Ascending aorta (tissue), 2 donors: ENCODE data around the gene CLASP1. TPM values are rescaled to one million over a fixed set of nuclear protein-coding genes. Genes with fewer than 3 reads are reported as not detected.

Experiments used
- DNase-seq, 2 donors: peaks; one replicate each; pipeline ENCODE4 v3.0.0-alpha.2; 2019; ENCODE audit warnings: low spot score in 2 of 2
- H3K27ac ChIP-seq, 2 donors: fragments of 200-600 bp; sonication (generic); one replicate each; pipeline ENCODE4 v1.5.1; 2016 to 2017; ENCODE audit warnings: mild to moderate bottlenecking in 1 of 2
- H3K27me3 ChIP-seq: fragments of 200-600 bp; sonication (generic); one replicate; pipeline ENCODE4 v1.5.1; 2017
- H3K36me3 ChIP-seq, 2 donors: fragments of 200-600 bp; sonication (generic); one replicate each; pipeline ENCODE4 v1.5.1; 2016
- H3K4me1 ChIP-seq, 2 donors: fragments of 200-600 bp; sonication (generic); one replicate each; pipeline ENCODE4 v1.5.1; 2016 to 2017; ENCODE audit warnings: mild to moderate bottlenecking in 1 of 2
- H3K4me3 ChIP-seq, 2 donors: fragments of 200-600 bp; sonication (generic); one replicate each; pipeline ENCODE4 v1.5.1; 2016 to 2017; ENCODE audit warnings: mild to moderate bottlenecking in 1 of 2
- H3K9me3 ChIP-seq, 2 donors: fragments of 200-600 bp; sonication (generic); one replicate each; pipeline ENCODE4 v1.5.1; 2016
- CTCF ChIP-seq, 3 experiments: fragments of 200-600 bp in 2 of 3; fragments of 450-650 bp in 1 of 3; sonication (generic) in 2 of 3; IDR thresholded peaks; one replicate each; pipeline ENCODE4 v1.5.1; 2016 to 2019; ENCODE audit warnings: antibody characterized with exemption in 3 of 3, mild to moderate bottlenecking in 1 of 3, moderate library complexity in 1 of 3
- intact Hi-C: fragments of 100-400 bp; cut with DNase I; formaldehyde crosslinking; loops from one replicate; pipeline ENCODE4 v1.15.1; 2023
- total RNA-seq: library from RNA; depleted of rRNA; stranded (reverse); fragments of >200 nt; gene quantifications from one replicate; pipeline ENCODE4 v1.1.0, GENCODE V29; 2016

Gene CLASP1
- total RNA-seq, 1 donor from 2014 or later, result 78.0 TPM

- Histone ChIP-seq H3K4me1 (peaks cover 0 to 9% of the 10 kb centered on the region in 2 donors), H3K9me3 (peaks cover 0 to 9% of the 10 kb centered on the region in 2 donors), H3K27me3 (no peaks in the 10 kb centered on the region), H3K4me3 (no peak overlapping the region), H3K27ac (no peak overlapping the region), H3K36me3 (no peaks in the 10 kb centered on the region)
- no peak for TF ChIP-seq CTCF (IDR thresholded peaks at IDR 0.05)
- intact Hi-C loops, result no loop called here
- DNase-seq, result no peak
Measured at GRCh38 chr2:121545257-121545656, 104.0 kb downstream of the CLASP1 start.

GRCh38 chr2:121541495-121541894, 107.8 kb downstream of the CLASP1 start:
- Histone ChIP-seq H3K4me1 (peaks cover 0 to 24% of the 10 kb centered on the region in 2 donors), H3K27ac (peak overlapping the region in 1 of 2 donors; percentile 15), H3K9me3 (no peaks in the 10 kb centered on the region), H3K36me3 (no peaks in the 10 kb centered on the region), H3K4me3 (no peak overlapping the region), H3K27me3 (no peaks in the 10 kb centered on the region)
- no peak for DNase-seq
- intact Hi-C loops, result no loop called here
- TF ChIP-seq CTCF (IDR thresholded peaks at IDR 0.05), result no peak

GRCh38 chr2:121539750-121540469, 109.4 kb downstream of the CLASP1 start:
- H3K27me3 ChIP-seq, result no peaks in the 10 kb centered on the region
- H3K4me3 ChIP-seq, result peak overlapping the region in 1 of 2 donors; percentile 13
- no peaks in the 10 kb centered on the region for H3K9me3 ChIP-seq
- no peaks in the 10 kb centered on the region for H3K36me3 ChIP-seq
- no peak overlapping the region for H3K27ac ChIP-seq
- DNase-seq, result no peak
- TF ChIP-seq CTCF (IDR thresholded peaks at IDR 0.05), result no peak
- intact Hi-C loops, result no loop called here
- peaks cover 2 to 26% of the 10 kb centered on the region in 2 donors for H3K4me1 ChIP-seq

GRCh38 chr2:121536850-121537557, 112.3 kb downstream of the CLASP1 start:
- no peak for TF ChIP-seq CTCF (IDR thresholded peaks at IDR 0.05)
- Histone ChIP-seq H3K27ac (no peak overlapping the region), H3K4me1 (peaks cover 2 to 26% of the 10 kb centered on the region in 2 donors), H3K27me3 (no peaks in the 10 kb centered on the region), H3K4me3 (no peak overlapping the region), H3K36me3 (no peaks in the 10 kb centered on the region), H3K9me3 (no peaks in the 10 kb centered on the region)
- no peak for DNase-seq
- intact Hi-C loops, result no loop called here

- no peak overlapping the region for H3K27ac ChIP-seq
- intact Hi-C loops, result no loop called here
Measured at GRCh38 chr2:121536347-121536746, 112.9 kb downstream of the CLASP1 start.

More at GRCh38 chr2:121536347-121536746, 112.9 kb downstream of the CLASP1 start:
- H3K9me3 ChIP-seq, result no peaks in the 10 kb centered on the region
- peaks cover 6 to 27% of the 10 kb centered on the region in 2 donors for H3K4me1 ChIP-seq
- no peak overlapping the region for H3K4me3 ChIP-seq
- no peak for TF ChIP-seq CTCF (IDR thresholded peaks at IDR 0.05)
- H3K27me3 ChIP-seq, result no peaks in the 10 kb centered on the region
- DNase-seq, result no peak
- no peaks in the 10 kb centered on the region for H3K36me3 ChIP-seq
